GM19468 (cell line): ENCODE measurements around the gene RNPEPL1.

ENCODE experiments used
- ATAC-seq: cut with Tn5 transposase; IDR thresholded peaks from one replicate; pipeline ENCODE4 v1.9.1; 2021; ENCODE audit warnings: mild to moderate bottlenecking, moderate library complexity, moderate number of reproducible peaks; ENCODE audit not compliant: unreplicated experiment; ENCODE audit errors: extremely low read depth

RNPEPL1 gene

GRCh38 chr2:240576036-240576435 lies 7.8 kb downstream of the RNPEPL1 start:
- no peak for ATAC-seq

GRCh38 chr2:240576436-240577205 lies 8.3 kb downstream of the RNPEPL1 start:
- no peak for ATAC-seq

DNA sequence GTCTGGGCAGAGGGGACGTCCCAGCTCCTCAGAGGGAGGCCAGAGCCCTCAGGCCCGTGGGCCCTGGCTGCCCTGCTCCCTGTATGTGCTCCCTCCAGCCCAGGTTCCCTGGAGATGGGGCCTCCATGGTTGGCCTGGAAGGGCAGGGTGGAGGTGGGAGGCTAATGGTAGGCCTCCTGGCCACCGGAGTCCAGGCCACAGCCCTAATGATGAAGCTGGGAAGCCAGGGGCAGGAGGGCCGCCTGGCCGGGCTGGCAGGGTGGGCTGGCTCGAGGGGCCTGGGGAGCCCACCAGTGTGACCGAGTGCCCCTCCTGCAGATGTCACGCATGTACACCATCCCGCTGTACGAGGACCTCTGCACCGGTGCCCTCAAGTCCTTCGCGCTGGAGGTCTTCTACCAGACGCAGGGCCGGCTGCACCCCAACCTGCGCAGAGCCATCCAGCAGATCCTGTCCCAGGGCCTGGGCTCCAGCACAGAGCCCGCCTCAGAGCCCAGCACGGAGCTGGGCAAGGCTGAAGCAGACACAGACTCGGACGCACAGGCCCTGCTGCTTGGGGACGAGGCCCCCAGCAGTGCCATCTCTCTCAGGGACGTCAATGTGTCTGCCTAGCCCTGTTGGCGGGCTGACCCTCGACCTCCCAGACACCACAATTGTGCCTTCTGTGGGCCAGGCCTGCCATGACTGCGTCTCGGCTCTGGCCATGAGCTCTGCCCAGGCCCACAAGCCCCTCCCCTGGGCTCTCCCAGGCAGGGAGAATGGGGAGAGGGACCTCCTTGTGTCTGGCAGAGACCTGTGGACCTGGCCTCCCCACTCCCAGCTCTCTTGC lies 9.2 kb downstream of the RNPEPL1 start:
- ATAC-seq = no peak

GRCh38 chr2:240578110-240578450 lies 9.8 kb downstream of the RNPEPL1 start:
- ATAC-seq = no peak

GRCh38 chr2:240578488-240578887 lies 10.2 kb downstream of the RNPEPL1 start:
- no peak for ATAC-seq

GRCh38 chr2:240579071-240579762 lies 10.9 kb downstream of the RNPEPL1 start:
- no peak for ATAC-seq

GRCh38 chr2:240579771-240580614 lies 11.7 kb downstream of the RNPEPL1 start:
- no peak for ATAC-seq

- ATAC-seq = no peak
Observed at GRCh38 chr2:240581811-240582210, 13.5 kb downstream of the RNPEPL1 start.

- no peak for ATAC-seq
Observed at GRCh38 chr2:240582781-240583180, 14.5 kb downstream of the RNPEPL1 start.

GRCh38 chr2:240583774-240584173 lies 15.5 kb downstream of the RNPEPL1 start:
- no peak for ATAC-seq

- peak; percentile 58 for ATAC-seq
Observed at GRCh38 chr2:240584486-240585031, 16.3 kb downstream of the RNPEPL1 start.

GRCh38 chr2:240585101-240585500 lies 16.8 kb downstream of the RNPEPL1 start:
- ATAC-seq = peak; percentile 15

- no peak for ATAC-seq
Observed at GRCh38 chr2:240585681-240586197, 17.5 kb downstream of the RNPEPL1 start.

- ATAC-seq = peak; percentile 42
Observed at GRCh38 chr2:240586198-240586918, 18.1 kb downstream of the RNPEPL1 start, which contains the start of gene CAPN10. Gene CAPN10 (plus strand): TSS chr2:240586734. CDS start chr2:240586912, 178 bp downstream.

- no peak for ATAC-seq
Observed at GRCh38 chr2:240586919-240587800, 18.9 kb downstream of the RNPEPL1 start.

GRCh38 chr2:240588006-240588655 lies 19.8 kb downstream of the RNPEPL1 start:
- no peak for ATAC-seq

DNA sequence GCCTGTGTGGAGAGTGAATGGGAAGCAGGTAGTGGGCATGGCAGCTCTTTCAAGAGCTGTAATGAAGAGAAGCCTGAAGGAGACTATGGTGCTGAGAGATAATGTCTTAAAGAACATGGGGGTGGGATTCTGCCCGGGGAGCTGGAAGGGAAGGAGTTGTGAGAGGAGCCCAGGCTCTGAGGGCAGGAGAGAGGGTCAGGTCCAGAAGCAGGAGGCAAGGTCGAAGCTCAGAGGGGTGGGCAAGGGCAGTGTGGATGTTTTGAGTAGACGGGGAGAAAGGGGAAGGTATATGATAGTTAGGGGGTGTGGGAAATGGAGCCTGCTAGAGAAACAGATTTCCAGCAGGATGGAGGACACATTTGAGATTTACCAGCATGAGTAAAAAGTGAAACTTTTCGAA lies 20.4 kb downstream of the RNPEPL1 start:
- ATAC-seq = no peak
